HUDEP-2 (cell line): Measurements from ENCODE around the gene SPPL3.
"Not testable (repeated sequence)": the region's sequence is repeated elsewhere in the genome, so short reads cannot be mapped to it uniquely, and the experiment has no call there.

Source experiments
- DNase-seq, 76 experiments: peaks; one replicate each; lab custom pipeline; 2025; ENCODE audit not compliant: unreplicated experiment in 76 of 76; lab: John Stamatoyannopoulos, UW

SPPL3 gene, protein sequence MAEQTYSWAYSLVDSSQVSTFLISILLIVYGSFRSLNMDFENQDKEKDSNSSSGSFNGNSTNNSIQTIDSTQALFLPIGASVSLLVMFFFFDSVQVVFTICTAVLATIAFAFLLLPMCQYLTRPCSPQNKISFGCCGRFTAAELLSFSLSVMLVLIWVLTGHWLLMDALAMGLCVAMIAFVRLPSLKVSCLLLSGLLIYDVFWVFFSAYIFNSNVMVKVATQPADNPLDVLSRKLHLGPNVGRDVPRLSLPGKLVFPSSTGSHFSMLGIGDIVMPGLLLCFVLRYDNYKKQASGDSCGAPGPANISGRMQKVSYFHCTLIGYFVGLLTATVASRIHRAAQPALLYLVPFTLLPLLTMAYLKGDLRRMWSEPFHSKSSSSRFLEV

DNA sequence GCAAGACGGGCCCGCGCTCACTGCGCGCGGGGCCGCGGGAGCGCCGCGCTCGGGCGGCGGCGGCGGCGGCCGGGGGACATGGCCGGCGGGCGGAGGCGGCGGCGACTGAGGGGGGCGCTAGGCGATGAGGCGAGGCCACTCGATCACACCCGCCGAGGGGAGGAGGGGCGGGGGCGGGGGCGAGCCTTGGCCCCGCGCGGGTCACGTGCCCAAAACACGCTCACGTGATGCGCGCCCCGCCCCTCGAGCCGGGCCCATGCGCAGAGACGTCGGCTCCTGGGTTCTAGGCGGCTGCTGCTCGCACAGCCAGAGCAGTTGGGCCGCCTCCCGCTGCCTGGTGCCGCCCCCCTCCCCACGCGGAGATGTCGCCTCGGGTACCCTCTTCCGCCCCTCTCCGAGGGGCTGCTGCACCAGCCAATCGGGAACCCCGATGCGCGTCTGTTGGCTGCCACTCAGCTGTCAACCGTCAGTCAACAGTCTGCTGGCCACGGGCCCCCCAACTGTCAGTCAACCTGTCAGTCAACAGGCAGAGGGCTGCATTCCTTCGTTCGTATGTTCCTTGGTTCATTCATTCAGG, at the start of gene SPPL3:
SPPL3 (minus strand) TSS at position 162 of the 577 bp plus-strand sequence. CDS start 491 bp downstream, outside the sequence.
- DNase-seq, result peak in 73 of 76 experiments; percentile 33 to 93 (median 82)

DNA sequence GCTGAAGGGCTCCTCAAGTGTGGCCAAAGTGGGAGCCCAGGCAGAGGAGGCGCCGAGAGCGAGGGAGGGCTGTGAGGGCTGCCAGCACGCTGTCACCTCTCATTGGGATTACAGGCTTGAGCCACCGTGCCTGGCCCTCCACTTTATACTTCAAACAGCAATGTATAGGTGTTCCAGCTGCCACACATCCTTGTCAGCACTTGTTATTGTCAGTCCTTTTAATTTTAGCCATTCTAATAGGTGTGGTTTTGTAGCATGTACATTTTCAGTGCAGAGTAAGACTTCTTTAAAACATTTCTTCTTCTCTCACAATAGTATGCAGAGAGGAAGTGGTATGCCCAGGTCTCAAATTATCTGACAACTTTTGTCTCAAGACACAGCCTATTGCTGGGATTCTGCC, 46.6 kb upstream of the SPPL3 start:
- DNase-seq, result no peak

DNA sequence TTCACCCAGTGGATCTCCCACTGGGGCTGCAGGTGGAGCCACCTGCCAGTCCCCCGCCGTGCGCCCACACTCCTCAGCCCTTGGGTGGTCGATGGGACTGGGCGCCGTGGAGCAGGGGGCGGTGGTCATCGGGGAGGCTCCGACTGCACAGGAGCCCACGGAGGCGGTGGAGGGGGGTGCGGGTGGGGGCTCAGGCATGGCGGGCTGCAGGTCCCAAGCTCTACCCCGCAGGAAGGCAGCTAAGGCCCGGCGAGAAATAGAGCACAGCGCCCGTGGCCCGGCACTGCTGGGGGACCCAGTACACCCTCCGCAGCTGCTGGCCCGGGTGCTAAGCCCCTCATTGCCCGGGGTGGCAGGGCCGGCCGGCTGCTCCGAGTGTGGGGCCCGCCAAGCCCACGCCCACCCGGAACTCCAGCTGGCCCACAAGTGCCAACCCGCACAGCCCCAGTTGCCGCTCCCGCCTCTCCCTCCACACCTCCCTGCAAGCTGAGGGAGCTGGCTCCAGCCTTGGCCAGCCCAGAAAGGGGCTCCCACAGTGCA, 46.2 kb upstream of the SPPL3 start:
- not testable (repeated sequence) for DNase-seq

DNA sequence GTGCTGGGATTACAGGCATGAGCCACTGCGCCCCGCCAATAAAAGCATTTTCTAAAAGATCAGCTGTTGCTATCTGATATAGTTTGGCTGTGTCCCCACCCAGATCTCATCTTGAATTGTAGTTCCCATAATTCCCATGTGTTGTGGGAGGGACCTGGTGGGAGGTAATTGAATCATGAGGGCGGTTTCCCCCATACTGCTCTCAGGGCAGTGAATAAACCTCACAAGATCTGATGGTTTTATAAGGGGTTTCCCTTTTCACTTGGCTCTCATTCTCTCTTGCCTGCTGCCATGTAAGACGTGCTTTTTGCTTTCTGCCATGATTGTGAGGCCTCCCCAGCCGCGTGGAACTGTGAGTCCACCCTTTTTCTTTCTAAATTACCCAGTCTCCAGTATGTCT, 41.4 kb upstream of the SPPL3 start:
- DNase-seq, result peak in 3 of 76 experiments; percentile 5 to 16 (median 10)

DNA sequence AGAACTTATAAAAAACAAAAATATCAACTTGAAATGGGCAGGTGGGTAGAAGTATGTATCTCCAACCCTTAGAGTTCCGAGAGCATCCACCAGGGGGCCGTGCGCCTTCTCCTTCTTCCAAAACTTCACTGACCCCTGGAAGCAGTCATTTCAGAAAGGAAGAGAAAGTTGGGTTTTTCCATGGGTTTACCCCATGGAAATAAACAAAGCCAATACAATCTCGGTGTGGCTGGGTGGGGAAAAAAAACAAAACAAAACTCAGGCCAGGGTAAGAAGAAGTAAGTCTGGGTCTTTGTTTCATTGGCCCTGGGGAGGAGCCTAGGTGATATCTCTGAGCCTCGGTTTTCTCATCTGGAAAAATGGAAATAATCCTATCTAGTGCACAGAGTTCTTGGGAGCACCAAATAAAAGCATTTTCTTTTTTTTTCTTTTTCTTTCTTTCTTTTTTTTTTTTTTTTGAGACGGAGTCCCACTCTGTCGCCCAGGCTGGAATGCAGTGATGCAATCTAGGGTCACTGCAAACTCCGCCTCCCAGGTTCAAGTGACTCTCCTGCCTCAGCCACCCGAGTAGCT, 40.6 kb upstream of the SPPL3 start:
- DNase-seq, result peak in 39 of 76 experiments; percentile 9 to 55 (median 24)

DNA sequence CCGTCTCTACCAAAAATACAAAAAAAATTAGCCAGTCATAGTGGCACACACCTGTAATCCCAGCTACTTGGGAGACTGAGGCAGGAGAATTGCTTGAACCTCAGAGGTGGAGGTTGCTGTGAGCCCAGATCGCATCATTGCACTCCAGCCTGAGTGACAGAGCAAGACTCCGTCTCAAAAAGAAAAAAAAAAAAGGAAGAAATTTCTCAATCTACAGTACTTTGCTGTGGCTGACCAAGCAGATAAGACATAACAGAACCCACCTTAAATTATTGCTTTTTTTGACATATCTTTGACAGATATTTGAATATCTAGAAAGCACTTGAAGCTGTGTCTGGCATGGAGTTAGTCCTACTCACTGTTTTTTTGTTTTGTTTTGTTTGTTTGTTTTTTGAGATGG, 39.3 kb upstream of the SPPL3 start:
- DNase-seq, result no peak

DNA sequence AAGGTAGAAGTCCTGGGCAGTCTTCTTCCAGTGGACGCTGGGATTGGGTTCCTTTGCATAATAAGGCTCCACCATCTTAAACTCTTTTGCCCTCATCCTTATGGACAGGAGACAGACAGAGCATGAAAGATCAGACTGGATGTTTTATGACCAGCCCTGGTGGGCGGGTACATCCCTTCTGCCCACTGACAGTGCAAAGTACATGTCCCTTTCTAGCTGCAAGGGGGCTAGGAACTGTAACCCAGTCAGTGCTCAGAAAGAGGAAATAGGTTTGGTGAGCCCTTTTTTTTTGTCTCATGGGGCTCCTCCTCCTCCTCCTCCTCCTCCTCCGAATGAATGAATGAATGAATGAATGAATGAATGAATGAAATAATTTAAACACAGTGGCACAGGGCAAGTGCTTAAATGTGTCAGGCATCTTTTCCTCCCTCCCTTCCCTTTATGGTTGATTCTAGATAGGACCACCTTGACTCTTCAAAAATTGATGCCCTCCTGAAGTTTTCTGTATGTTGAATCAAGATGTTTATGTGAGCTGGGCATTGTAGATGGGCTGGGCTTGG, 37.8 kb upstream of the SPPL3 start:
- DNase-seq, result no peak

DNA sequence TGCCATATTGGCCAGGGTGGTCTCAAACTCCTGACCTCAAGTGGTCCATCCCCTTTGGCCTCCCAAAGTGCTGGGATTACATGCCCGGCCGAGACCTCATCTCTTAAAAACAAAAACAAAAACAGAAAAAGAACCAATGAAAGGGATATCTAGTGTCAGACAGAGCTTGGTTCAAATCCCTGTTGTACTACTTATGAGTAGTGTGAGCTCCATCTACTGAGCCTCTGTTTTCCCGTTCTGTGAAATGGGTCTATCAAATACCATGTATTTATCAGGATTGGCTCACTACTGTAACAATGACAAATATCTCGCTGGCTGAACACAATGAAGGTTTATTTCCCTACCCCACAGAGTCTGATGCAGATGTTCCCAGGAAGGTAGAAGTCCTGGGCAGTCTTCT, 37.3 kb upstream of the SPPL3 start:
- no peak for DNase-seq

DNA sequence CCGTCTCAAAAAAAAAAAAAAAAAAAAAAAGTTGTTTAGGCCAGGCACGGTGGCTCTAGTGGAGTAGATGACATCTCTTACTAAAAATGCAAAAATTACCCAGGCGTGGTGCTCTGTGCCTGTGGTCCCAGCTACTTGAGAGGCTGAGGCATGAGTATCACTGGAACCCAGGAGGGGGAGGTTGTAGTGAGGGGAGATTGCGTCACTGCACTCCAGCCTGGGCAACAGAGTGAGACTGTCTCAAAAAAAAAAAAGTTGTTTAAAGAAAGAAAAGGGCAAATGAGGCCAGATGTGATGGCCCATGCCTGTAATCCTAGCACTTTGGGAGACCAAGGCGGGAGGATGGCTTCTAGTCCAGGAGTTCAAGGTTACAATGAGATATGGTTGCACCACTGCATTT, 36.6 kb upstream of the SPPL3 start:
- DNase-seq, result no peak

DNA sequence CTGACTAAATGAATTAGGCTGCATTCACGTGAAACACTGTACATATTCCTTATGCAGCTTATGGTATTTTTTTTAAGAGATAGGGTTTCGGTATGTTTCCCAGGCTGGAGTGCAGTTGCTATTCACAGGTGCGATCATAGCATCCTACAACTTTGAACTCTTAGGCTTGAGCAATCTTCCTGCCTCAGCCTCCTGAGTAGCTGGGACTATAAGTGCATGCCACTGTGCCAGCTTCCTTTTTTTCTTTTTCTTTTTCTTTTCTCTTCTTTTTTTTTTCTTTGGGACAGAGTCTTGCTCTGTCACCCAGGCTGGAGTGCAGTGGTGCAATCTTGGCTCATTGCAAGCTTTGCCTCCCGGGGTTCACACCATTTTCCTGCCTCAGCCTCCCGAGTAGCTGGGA, 35.8 kb upstream of the SPPL3 start:
- DNase-seq, result no peak

DNA sequence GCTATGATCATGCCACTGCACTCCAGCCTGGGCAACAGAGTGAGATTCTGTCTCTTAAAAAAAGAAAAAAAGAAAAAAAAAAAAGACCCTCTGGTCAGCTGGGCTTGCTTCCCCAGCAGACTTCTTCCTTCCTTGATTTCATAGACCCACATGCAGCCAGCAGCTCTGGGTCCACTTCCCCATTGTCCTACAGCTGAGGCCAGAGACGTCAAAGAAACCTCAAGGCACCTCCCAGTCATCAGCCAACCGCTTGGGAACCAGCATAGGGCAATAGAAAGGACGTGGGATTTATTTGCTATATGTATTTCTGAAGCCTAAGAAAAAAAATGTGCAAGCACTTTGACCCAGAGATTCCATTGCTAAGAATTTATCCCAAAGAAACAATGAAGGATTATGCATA, 35.4 kb upstream of the SPPL3 start:
- no peak for DNase-seq

DNA sequence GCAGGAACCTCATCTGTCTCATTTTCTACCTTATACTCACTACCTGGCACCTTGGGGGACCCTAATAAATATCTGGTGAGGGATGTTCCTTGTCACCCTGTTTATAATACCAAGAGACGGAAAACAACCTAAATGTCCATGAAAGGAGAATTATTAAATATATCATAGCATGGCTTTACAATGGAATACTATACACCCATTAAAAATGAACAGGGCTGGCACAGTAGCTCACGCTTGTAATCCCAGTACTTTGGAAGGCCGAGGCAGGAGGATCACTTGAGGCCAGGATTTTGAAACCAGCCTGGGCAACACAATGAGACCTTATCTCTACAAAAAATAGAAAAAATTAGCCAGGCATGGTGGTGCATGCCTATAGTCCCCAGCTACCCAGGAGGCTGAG, 34.3 kb upstream of the SPPL3 start:
- no peak for DNase-seq

DNA sequence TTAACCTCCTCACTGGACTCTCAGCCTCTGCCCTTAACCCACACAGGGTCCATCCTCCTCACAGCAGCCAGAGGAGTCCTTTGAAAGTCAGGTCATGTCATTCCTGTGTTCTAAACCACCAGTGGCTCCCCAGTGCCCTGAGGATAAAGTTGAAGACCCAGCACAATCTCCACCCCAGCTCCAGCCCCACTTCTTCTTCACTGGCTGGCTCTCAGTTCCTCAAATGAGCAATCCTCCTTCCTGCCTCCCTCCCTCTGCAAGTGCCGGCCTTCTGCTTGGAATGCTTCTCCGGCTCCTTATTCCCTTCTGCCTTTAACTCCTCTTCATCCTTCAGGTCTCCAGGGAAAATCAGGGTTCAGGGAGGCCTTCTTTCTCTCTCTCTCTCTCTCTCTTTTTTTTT, 32.0 kb upstream of the SPPL3 start:
- DNase-seq, result no peak

DNA sequence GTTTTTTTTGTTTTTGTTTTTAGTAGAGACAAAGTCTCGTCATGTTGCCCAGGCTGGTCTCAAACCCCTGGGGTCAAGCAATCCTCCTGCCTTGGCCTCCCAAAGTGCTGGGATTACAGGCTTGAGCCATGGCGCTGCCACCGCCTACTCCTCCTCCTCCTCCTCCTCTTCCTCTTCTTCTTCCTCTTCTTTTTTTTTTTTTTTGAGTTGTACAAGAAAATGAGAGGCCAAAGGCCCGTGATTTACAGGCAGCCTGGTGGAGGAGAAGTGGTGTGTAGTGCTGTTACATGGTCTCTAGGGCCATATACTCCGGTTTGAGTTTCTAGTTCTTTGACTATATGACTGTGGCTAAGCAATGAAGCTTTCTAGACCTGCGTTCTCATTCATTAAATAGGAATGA, 29.6 kb upstream of the SPPL3 start:
- no peak for DNase-seq

DNA sequence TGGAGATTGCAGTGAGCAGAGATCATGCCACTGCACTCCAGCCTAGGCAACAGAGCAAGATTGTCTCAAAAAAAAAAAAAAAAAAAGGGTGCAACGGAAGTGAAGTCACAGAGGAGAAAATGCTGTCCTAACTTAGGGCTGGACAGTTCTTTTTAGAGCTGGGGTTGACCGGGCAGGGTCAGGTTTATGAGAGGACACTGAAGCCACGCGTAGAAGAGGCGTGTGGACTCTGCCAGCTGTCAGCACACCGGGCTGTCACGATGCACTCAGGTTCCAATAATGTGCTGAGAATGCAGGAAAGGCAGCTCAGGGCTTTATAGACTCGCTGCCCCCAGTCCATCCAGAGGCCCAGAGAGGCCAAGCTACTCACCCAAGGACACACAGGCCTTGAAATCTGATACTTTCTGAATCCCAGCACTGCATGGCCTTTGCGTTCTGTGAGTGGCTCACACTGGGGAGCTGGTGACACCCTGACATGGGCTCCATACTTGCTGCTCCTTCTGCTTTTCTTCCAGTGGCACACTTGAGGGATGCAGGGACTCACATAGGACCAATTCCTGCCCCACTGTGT, 28.9 kb upstream of the SPPL3 start:
- no peak for DNase-seq

DNA sequence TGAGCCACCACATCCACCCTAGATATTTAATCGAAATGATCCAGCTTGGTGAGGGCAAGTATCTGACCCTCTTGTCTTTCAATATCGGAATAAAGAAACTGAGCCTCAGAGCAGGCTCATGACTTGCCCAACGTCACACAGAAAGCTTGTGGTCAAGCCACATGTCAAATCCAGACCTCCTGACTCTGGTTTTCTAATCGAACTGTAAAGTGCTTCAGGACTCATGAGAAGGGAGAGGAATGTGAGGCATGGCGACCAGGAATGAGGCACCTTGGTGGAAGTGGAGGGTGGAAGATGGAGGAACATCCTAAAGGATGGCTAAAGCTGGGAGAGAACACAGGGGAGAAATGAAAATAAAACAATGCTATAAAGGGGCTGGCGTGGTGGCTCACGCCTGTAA, 27.9 kb upstream of the SPPL3 start:
- DNase-seq, result no peak

DNA sequence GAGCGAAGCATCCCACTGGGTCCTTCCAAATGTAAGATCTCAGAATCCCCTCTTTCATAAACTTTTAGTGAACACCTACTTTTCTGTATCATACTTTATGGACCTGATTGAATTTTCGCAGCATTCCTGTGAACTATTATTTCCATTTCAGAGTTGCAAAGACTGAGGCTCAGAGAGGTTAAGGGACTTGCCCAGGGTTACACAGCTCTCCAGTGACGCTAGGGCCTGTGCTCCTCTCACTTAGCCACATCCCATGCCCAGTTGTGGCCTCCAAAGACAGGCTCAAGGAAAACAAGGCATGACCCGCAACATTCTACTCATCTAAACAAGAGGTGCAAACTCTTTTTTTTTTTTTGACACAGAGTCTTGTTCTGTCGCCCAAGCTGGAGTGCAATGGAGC, 25.9 kb upstream of the SPPL3 start:
- no peak for DNase-seq

DNA sequence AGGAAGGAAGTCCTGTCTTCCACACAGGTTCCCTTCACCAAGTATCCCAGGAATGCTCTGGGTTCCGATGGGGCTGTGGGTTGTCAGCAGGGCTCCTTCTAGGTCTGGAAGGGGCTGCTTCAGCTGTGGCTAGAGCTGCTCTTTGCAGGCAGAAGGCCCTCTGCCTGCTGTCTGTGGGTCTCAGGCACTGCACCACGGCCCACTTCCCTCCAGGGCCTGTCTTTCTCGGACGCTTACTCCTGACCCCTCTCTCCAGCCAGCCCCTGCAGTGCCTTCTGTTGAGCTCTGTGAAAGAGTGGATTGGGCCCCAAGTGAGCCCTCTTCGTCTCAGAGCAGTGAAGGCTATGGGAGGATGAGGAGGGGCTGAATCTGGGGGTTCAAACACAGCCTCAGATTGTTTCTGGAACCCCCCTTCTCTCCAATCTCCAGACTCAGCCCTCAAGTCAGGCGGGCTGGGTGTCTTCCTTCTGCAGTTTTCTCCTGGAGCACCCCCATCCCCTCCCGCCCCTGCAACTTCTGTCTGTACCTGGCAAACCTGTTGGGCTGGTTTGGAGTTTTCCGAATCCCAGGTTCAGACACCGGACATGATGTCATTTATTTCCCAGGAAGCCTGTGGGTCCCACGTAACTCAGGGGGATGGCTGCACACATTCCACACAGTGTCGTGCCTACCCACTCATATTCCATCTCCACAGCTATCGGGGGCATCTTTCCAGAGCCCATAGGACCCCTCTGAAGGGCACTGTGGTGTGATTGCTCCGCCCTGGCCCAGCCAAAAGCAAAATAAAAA, 24.9 kb upstream of the SPPL3 start:
- no peak for DNase-seq

DNA sequence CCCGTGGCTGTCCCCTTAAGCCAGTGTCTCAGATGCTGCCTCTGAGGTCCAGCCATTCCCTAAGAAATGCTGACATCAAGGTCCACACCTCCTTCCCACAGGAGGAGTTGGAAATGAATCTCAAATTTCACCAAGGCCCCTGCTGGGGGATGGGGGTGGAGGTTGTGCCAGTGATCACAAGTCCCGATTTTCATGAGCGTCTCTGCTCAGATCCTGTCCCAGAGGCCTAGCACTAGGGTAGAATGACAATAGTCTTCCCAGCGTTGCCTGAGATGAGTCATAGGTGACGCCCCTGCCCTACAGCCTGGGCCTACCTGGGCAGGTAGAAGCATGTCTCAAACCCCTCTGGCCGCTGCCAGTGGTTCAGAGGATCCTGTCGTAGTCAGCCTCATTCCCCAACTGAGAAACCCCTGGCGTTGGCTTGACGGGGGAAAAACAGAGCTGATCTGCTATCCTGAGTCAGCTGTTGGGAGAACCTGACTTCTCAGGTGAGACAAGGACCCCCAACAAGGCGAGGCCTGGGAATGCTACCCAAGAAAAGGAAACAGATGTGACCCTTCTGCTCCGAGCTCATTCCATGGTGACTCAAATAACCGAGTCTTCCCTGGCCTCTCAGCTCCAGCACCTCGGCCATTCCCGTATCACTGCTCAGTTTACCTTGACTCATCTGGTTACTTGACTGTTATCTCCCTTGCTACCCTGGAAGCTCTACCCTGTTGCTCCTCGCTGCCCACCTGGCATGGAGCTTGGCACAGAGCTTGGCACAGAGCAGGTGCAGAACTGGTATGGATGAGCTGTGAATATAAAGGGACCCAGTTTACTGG, 21.8 kb upstream of the SPPL3 start:
- no peak for DNase-seq

DNA sequence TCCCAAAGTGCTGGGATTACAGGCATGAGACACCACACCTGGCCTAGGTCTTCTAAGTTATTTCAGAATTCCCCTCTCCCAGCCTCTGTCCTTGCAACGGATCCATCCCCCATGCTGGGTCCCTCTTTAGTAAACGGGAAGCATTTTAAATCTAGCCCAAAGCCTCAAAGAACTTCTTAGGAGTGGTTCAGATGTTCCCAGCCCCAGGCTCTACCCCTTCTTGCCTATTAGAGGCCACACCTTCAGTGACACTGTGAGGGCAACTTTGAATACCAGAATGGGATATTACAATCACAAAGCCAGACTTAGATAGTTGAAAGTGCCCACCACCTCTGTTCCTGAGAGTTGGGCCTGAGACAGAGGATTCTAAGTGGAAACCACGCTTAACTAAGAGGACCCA, 18.1 kb upstream of the SPPL3 start:
- DNase-seq, result no peak
